H9 (cell line): ENCODE results near the gene SPA17. TPM values are rescaled to one million over a fixed set of nuclear protein-coding genes. Genes with fewer than 3 reads are reported as not detected.

Experiments
- DNase-seq: peaks from one replicate; pipeline ENCODE4 v3.0.0-alpha.2; 2017
- H2AFZ ChIP-seq: one replicate; pipeline ENCODE4 v1.6.1; 2013; ENCODE audit warnings: mild to moderate bottlenecking, low read length, control low read depth, moderate library complexity
- H2AK5ac ChIP-seq: 2 replicates; pipeline ENCODE4 v1.6.1; 2013; ENCODE audit warnings: low read length, control low read depth, mixed read lengths; ENCODE audit not compliant: insufficient read length
- H2BK120ac ChIP-seq: one replicate; pipeline ENCODE4 v1.6.1; 2013; ENCODE audit warnings: low read depth, mild to moderate bottlenecking, low read length, control low read depth, inconsistent platforms; ENCODE audit not compliant: poor library complexity, severe bottlenecking
- H2BK12ac ChIP-seq: 2 replicates; pipeline ENCODE4 v1.6.1; 2013; ENCODE audit warnings: low read length, control low read depth, mixed read lengths, low read depth; ENCODE audit not compliant: insufficient read length
- H2BK15ac ChIP-seq: 2 replicates; pipeline ENCODE4 v1.6.1; 2013; ENCODE audit warnings: low read depth, low read length, control low read depth
- H2BK20ac ChIP-seq: one replicate; pipeline ENCODE4 v1.6.1; 2013; ENCODE audit warnings: low read depth, mild to moderate bottlenecking, low read length, control low read depth, inconsistent platforms; ENCODE audit not compliant: poor library complexity, severe bottlenecking
- H2BK5ac ChIP-seq: 2 replicates; pipeline ENCODE4 v1.6.1; 2013; ENCODE audit warnings: low read length, control low read depth, mixed read lengths; ENCODE audit not compliant: insufficient read length
- H3K14ac ChIP-seq: 2 replicates; pipeline ENCODE4 v1.6.1; 2013; ENCODE audit warnings: low read length, control low read depth; ENCODE audit not compliant: insufficient read depth
- H3K18ac ChIP-seq: 2 replicates; pipeline ENCODE4 v1.6.1; 2013; ENCODE audit warnings: low read depth, mild to moderate bottlenecking, mixed read lengths, low read length, control low read depth; ENCODE audit not compliant: insufficient read length
- H3K23ac ChIP-seq: 2 replicates; pipeline ENCODE4 v1.6.1; 2013; ENCODE audit warnings: low read length, control low read depth, mixed read lengths, low read depth; ENCODE audit not compliant: insufficient read length
- H3K23me2 ChIP-seq: 2 replicates; pipeline ENCODE4 v1.6.1; 2013; ENCODE audit warnings: low read depth, mild to moderate bottlenecking, mixed read lengths, low read length, control low read depth; ENCODE audit not compliant: insufficient read length, poor library complexity, severe bottlenecking
- H3K27ac ChIP-seq: 2 replicates; pipeline ENCODE4 v1.5.1; 2013; ENCODE audit warnings: low read length, control low read depth, mixed read lengths, low read depth; ENCODE audit not compliant: insufficient read length
- H3K27me3 ChIP-seq: 2 replicates; pipeline ENCODE4 v1.6.1; 2013; ENCODE audit warnings: low read length, control low read depth, inconsistent platforms; ENCODE audit not compliant: insufficient read depth
- H3K4ac ChIP-seq: 2 replicates; pipeline ENCODE4 v1.6.1; 2013; ENCODE audit warnings: low read depth, mild to moderate bottlenecking, control low read depth, inconsistent platforms, low read length, moderate library complexity
- H3K4me1 ChIP-seq: 2 replicates; pipeline ENCODE4 v1.6.1; 2013; ENCODE audit warnings: low read length, control low read depth, inconsistent platforms; ENCODE audit not compliant: insufficient read depth
- H3K4me2 ChIP-seq: 2 replicates; pipeline ENCODE4 v1.6.1; 2013; ENCODE audit warnings: low read length, control low read depth, mixed read lengths; ENCODE audit not compliant: insufficient read length, insufficient read depth
- H3K56ac ChIP-seq: 2 replicates; pipeline ENCODE4 v1.6.1; 2013; ENCODE audit warnings: low read depth, mild to moderate bottlenecking, mixed read lengths, low read length, control low read depth; ENCODE audit not compliant: insufficient read length
- H3K79me1 ChIP-seq: 2 replicates; pipeline ENCODE4 v1.6.1; 2013; ENCODE audit warnings: low read depth, mild to moderate bottlenecking, moderate library complexity, low read length, control low read depth, inconsistent platforms; ENCODE audit not compliant: insufficient read depth, poor library complexity, severe bottlenecking
- H3K79me2 ChIP-seq: 2 replicates; pipeline ENCODE4 v1.6.1; 2013; ENCODE audit warnings: low read length, control low read depth, inconsistent platforms; ENCODE audit not compliant: insufficient read depth
- H3K9ac ChIP-seq: 2 replicates; pipeline ENCODE4 v1.6.1; 2013; ENCODE audit warnings: low read length, control low read depth, mixed read lengths; ENCODE audit not compliant: insufficient read length; ENCODE audit errors: extremely low read depth
- H3K9me3 ChIP-seq: one replicate; pipeline ENCODE4 v1.6.1; 2013; ENCODE audit warnings: low read depth, low read length, inconsistent platforms; ENCODE audit not compliant: control insufficient read depth
- H3T11ph ChIP-seq: one replicate; pipeline ENCODE4 v1.6.1; 2013; ENCODE audit warnings: mild to moderate bottlenecking, low read length, control low read depth, inconsistent platforms
- H4K20me1 ChIP-seq: one replicate; pipeline ENCODE4 v1.6.1; 2013; ENCODE audit not compliant: control insufficient read depth, insufficient read length, insufficient read depth
- H4K5ac ChIP-seq: 2 replicates; pipeline ENCODE4 v1.6.1; 2013; ENCODE audit warnings: low read depth, mild to moderate bottlenecking, mixed read lengths, low read length, control low read depth; ENCODE audit not compliant: insufficient read length
- H4K8ac ChIP-seq: replicated peaks from 2 replicates; pipeline ENCODE4 v1.6.1; 2013; ENCODE audit warnings: low read length, control low read depth, mixed read lengths, low read depth; ENCODE audit not compliant: insufficient read length
- H4K91ac ChIP-seq: 2 replicates; pipeline ENCODE4 v1.6.1; 2013; ENCODE audit warnings: low read depth, mild to moderate bottlenecking, moderate library complexity, mixed read lengths, low read length, control low read depth; ENCODE audit not compliant: insufficient read length
- H3K27ac Mint-ChIP-seq, 3 experiments: 2 replicates in 2 of 3; 3 replicates in 1 of 3; pipeline ENCODE4 v1.8.0; 2020 to 2021; ENCODE audit warnings: mixed read lengths in 3 of 3, mild to moderate bottlenecking in 1 of 3, moderate library complexity in 1 of 3
- H3K27me3 Mint-ChIP-seq: 2 replicates; pipeline ENCODE4 v1.8.0; 2021; ENCODE audit warnings: low read depth, mild to moderate bottlenecking, moderate library complexity, mixed read lengths
- H3K36me3 Mint-ChIP-seq, 3 experiments: 2 replicates in 2 of 3; 3 replicates in 1 of 3; pipeline ENCODE4 v1.8.0; 2020 to 2021; ENCODE audit warnings: low read depth in 3 of 3, mixed read lengths in 3 of 3; ENCODE audit not compliant: insufficient read depth in 1 of 3
- H3K4me1 Mint-ChIP-seq, 2 experiments: 2 replicates each; pipeline ENCODE4 v1.8.0; 2020; ENCODE audit warnings: mixed read lengths in 2 of 2
- H3K4me3 Mint-ChIP-seq, 2 experiments: 2 replicates in 1 of 2; 3 replicates in 1 of 2; pipeline ENCODE4 v1.8.0; 2020 to 2021; ENCODE audit warnings: mild to moderate bottlenecking in 2 of 2, mixed read lengths in 2 of 2, moderate library complexity in 1 of 2
- H3K9me3 Mint-ChIP-seq, 2 experiments: 2 replicates in 1 of 2; 3 replicates in 1 of 2; pipeline ENCODE4 v1.8.0; 2020; ENCODE audit warnings: mild to moderate bottlenecking in 2 of 2, mixed read lengths in 2 of 2, moderate library complexity in 1 of 2
- CTCF ChIP-seq: fragments of 200-600 bp; sonication (generic); conservative IDR thresholded peaks from 3 replicates; pipeline ENCODE4 v1.8.0; 2021; ENCODE audit warnings: antibody characterized with exemption, mild to moderate bottlenecking
- WGBS: extraction: QIAGEN DNeasy Blood & Tissue Kit; methylation state at CpG from one replicate; pipeline ENCODE4 v1.1.7; 2013; ENCODE audit warnings: missing lambda C conversion rate, low lambda C conversion rate, mixed read lengths; ENCODE audit not compliant: insufficient read length; ENCODE audit errors: extremely low coverage; 5-methylcytosine and 5-hydroxymethylcytosine counted together
- total RNA-seq: library from RNA; stranded (reverse); gene quantifications from 2 replicates; pipeline ENCODE4 v1.2.1, GENCODE V29; 2021

SPA17 gene
- total RNA-seq, 1 experiment from 2014 or later, result 6.9 TPM

GRCh38 chr11:124737638-124738305 lies 64.1 kb downstream of the SPA17 start:
- Histone ChIP-seq H3K14ac (no peak overlapping the region), H2AK5ac (no peak overlapping the region), H3K23ac (no peak overlapping the region), H4K20me1 (no peaks in the 10 kb centered on the region), H3K4me1 (no peaks in the 10 kb centered on the region), H4K5ac (no peak overlapping the region), H3T11ph (no peak overlapping the region), H3K27me3 (peaks cover 55% of the 10 kb centered on the region), H3K56ac (no peak overlapping the region), H3K23me2 (peaks cover 11% of the 10 kb centered on the region), H3K4me2 (no peak overlapping the region), H3K4ac (no peak overlapping the region), H2BK20ac (no peak overlapping the region), H3K27ac (no peak overlapping the region), H2BK5ac (no peak overlapping the region), H2BK15ac (no peak overlapping the region), H3K9me3 (no peaks in the 10 kb centered on the region), H3K79me2 (no peaks in the 10 kb centered on the region), H4K91ac (no peak overlapping the region), H2AFZ (no peak overlapping the region), H2BK120ac (no peak overlapping the region), H4K8ac (no peak overlapping the region), H3K18ac (no peak overlapping the region), H3K79me1 (no peaks in the 10 kb centered on the region), H2BK12ac (no peak overlapping the region), H3K9ac (no peak overlapping the region)
- peaks cover 20 to 22% of the 10 kb centered on the region in 2 experiments for H3K4me1 Mint-ChIP-seq
- no CpG with 5 or more reads among the region's 7 CpGs for WGBS
- no peak for TF ChIP-seq CTCF
- H3K27me3 Mint-ChIP-seq, result peaks cover 80% of the 10 kb centered on the region
- no peaks in the 10 kb centered on the region; a peak in 1 of 7 replicates for H3K36me3 Mint-ChIP-seq
- H3K4me3 Mint-ChIP-seq, result no peak overlapping the region
- no peaks in the 10 kb centered on the region; a peak in 1 of 5 replicates for H3K9me3 Mint-ChIP-seq
- no peak overlapping the region for H3K27ac Mint-ChIP-seq
- no peak for DNase-seq
